Right cardiac atrium (tissue), 5 donors: ENCODE results near the gene NAA20. TPM values are rescaled to one million over a fixed set of nuclear protein-coding genes. Genes with fewer than 3 reads are reported as not detected.
A peak's percentile ranks its signal among the peaks of the same experiment; 100 is the strongest.

Source experiments
- ATAC-seq, 2 donors: fragments of 200-7000 bp; cut with Tn5 transposase; one replicate each; pipeline versions ENCODE4 v1.8.0 to v1.9.1; 2020; ENCODE audit warnings: moderate library complexity in 2 of 2, mild to moderate bottlenecking in 1 of 2
- DNase-seq, 3 donors: peaks; one replicate each; pipeline ENCODE4 v3.0.0-alpha.2; 2020
- H3K27ac ChIP-seq: one replicate; pipeline ENCODE4 v1.5.1; 2013; ENCODE audit warnings: mild to moderate bottlenecking, low read length, control low read depth, moderate library complexity
- H3K27me3 ChIP-seq: one replicate; pipeline ENCODE4 v1.6.1; 2013; ENCODE audit not compliant: control insufficient read depth, insufficient read depth
- H3K4me1 ChIP-seq: one replicate; pipeline ENCODE4 v1.6.1; 2013; ENCODE audit warnings: low read length; ENCODE audit not compliant: control insufficient read depth, insufficient read depth
- H3K4me3 ChIP-seq: one replicate; pipeline ENCODE4 v1.5.1; 2013; ENCODE audit warnings: low read length, control low read depth
- H3K9me3 ChIP-seq: one replicate; pipeline ENCODE4 v1.6.1; 2013; ENCODE audit warnings: low read length; ENCODE audit not compliant: control insufficient read depth
- WGBS: extraction: QIAGEN DNeasy Blood & Tissue Kit; methylation state at CpG from one replicate; pipeline ENCODE4 v1.1.7; 2013; 5-methylcytosine and 5-hydroxymethylcytosine counted together
- intact Hi-C, 4 donors: fragments of 100-400 bp; cut with DNase I; formaldehyde crosslinking; loops; one replicate each; pipeline versions ENCODE4 v1.11.0 to v1.14.0; 2022 to 2023
- polyA plus RNA-seq: library from polyadenylated mRNA; stranded (reverse); fragments of 200-250 nt; gene quantifications from one replicate; pipeline ENCODE4 v1.2.3, GENCODE V29; 2013
- total RNA-seq, 4 donors: library from RNA; stranded (reverse); fragmentation: NEBNext Ultra II Directional; extraction: Animal tissue kit (Norgen Biotek cat#: 25700); gene quantifications; one replicate each; pipeline ENCODE4 v1.2.1, GENCODE V29; 2021
- donor health status: healthy with polysubstance abuse.
- donor health status: DM: no; HTN: yes; CAD: no.
- donor health status: DM: no; HTN: no; CAD: no.
- donor health status: DM: no; HTN: yes; CAD: no; lungs with severe emphysema.
- donor health status: DM: yes; HTN: yes; CAD: no.

The NAA20 gene
- total and polyA plus RNA-seq, 5 donors: 49.4 to 82.9 (median 55.6) TPM

DNA sequence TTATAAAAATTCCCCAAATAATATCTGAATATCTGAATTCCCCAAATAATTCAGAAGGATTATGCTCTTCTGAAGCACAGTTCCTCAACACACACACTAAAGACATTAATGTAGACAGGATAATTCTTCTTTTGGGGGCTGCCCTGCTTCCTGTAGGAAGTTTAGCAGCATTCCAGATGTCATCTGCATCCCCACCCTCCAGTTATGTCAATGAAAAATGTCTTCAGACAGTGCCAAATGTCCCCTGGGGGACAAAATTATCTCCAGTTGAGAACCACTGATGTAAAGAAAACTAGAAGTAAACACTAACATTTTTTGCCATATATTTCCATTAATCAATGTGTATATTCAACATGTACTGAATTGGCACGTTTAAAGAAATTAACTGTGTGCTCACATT lies 25.9 kb upstream of the NAA20 start:
- Histone ChIP-seq H3K27me3 (no peaks in the 10 kb centered on the region), H3K9me3 (no peaks in the 10 kb centered on the region), H3K27ac (no peak overlapping the region), H3K4me3 (no peak overlapping the region), H3K4me1 (peaks cover 23% of the 10 kb centered on the region)
- no peak for DNase-seq
- 28% methylated on average over 1 of the region's 1 CpG for WGBS
- intact Hi-C loops: loop anchor here in 3 of 4 donors (10.0 kb wide), 3 partner anchors 57 to 297 kb away; no protein-coding TSS in a partner anchor
- no peak for ATAC-seq

DNA sequence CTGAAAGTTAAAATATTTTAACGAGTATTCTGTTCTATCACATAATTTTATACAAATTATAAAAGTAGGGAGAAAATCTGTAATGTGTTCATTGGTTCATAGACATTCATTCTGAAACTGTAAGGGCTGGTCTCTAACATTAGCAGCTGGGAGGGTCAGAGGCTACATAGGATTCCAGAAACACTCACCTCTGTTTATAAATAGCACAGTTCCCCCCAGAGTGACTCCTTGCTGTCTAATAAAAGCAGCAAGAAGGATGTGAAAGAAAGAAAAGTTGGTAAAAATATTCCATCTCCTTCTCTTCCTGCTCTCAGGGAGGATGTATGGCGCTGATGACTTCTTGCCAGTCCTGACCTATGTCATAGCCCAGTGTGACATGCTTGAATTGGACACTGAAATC lies 25.3 kb upstream of the NAA20 start:
- DNase-seq: no peak
- peaks cover 19% of the 10 kb centered on the region for H3K4me1 ChIP-seq
- no peaks in the 10 kb centered on the region for H3K27me3 ChIP-seq
- H3K4me3 ChIP-seq: no peak overlapping the region
- WGBS: 70% methylated on average over 2 of the region's 2 CpGs
- intact Hi-C loops: loop anchor here in 3 of 4 donors (10.0 kb wide), 3 partner anchors 57 to 297 kb away; no protein-coding TSS in a partner anchor
- no peak for ATAC-seq
- no peak overlapping the region for H3K27ac ChIP-seq
- no peaks in the 10 kb centered on the region for H3K9me3 ChIP-seq

GRCh38 chr20:19992996-19993908 lies 23.9 kb upstream of the NAA20 start:
- Histone ChIP-seq H3K4me1 (peaks cover 18% of the 10 kb centered on the region), H3K9me3 (no peaks in the 10 kb centered on the region), H3K27ac (peak overlapping the region; percentile 62), H3K27me3 (no peaks in the 10 kb centered on the region), H3K4me3 (no peak overlapping the region)
- intact Hi-C loops: loop anchor here in 3 of 4 donors (10.0 kb wide), 3 partner anchors 58 to 298 kb away; no protein-coding TSS in a partner anchor
- peak in 2 of 3 donors; percentile 67 to 70 for DNase-seq
- 34% methylated on average over 14 of the region's 14 CpGs for WGBS
- ATAC-seq: peak; percentile 76 to 79

- Histone ChIP-seq H3K9me3 (no peaks in the 10 kb centered on the region), H3K4me3 (no peak overlapping the region), H3K27ac (peak overlapping the region; percentile 62), H3K4me1 (peaks cover 16% of the 10 kb centered on the region), H3K27me3 (no peaks in the 10 kb centered on the region)
- intact Hi-C loops: loop anchor here in 3 of 4 donors (10.0 kb wide), 3 partner anchors 59 to 299 kb away; no protein-coding TSS in a partner anchor
- ATAC-seq (peak; percentile 34 to 66), DNase-seq (peak in 2 of 3 donors; percentile 61 to 70)
- 41% methylated on average over 12 of the region's 12 CpGs for WGBS
Measured at GRCh38 chr20:19993958-19994669, 23.0 kb upstream of the NAA20 start.

- no peak for DNase-seq
- no peaks in the 10 kb centered on the region for H3K9me3 ChIP-seq
- WGBS: 30% methylated on average over 5 of the region's 5 CpGs
- no peak overlapping the region for H3K27ac ChIP-seq
- H3K4me1 ChIP-seq: peaks cover 16% of the 10 kb centered on the region
- intact Hi-C loops: loop anchor here (5.0 to 10.0 kb wide), 4 partner anchors 61 to 303 kb away; no protein-coding TSS in a partner anchor
- no peak overlapping the region for H3K4me3 ChIP-seq
- peak; percentile 18 to 46 for ATAC-seq
- H3K27me3 ChIP-seq: no peaks in the 10 kb centered on the region
Measured at GRCh38 chr20:19995220-19995863, 21.8 kb upstream of the NAA20 start.

DNA sequence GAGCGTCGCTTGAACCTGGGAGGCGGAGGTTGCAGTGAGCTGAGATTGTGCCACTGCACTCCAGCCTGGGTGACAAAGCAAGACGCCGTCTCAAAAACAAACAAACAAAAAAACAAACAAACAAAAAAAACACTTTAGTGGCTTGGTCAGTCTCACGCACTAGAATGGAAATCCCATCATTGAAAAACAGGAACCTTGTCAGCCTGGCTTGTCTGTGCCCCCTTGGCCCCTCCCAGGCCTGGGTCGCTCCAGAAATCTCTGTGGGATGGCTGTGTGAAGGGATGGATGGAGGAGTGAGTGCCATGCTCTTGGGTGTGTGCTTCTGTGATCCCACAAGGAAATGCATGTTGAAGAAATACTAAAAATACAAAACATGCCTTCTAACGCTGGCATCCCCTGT lies 20.9 kb upstream of the NAA20 start:
- ATAC-seq (no peak), DNase-seq (no peak)
- Histone ChIP-seq H3K9me3 (no peaks in the 10 kb centered on the region), H3K4me3 (no peak overlapping the region), H3K27ac (no peak overlapping the region), H3K27me3 (no peaks in the 10 kb centered on the region), H3K4me1 (peaks cover 16% of the 10 kb centered on the region)
- 78% methylated on average over 8 of the region's 8 CpGs for WGBS
- intact Hi-C loops: loop anchor here (2.0 to 10.0 kb wide), 5 partner anchors 61 to 304 kb away; no protein-coding TSS in a partner anchor

GRCh38 chr20:19996917-19997316 lies 20.2 kb upstream of the NAA20 start:
- DNase-seq (no peak), ATAC-seq (peak in 1 of 2 donors; percentile 48)
- WGBS: 20% methylated on average over 9 of the region's 9 CpGs
- Histone ChIP-seq H3K4me1 (peaks cover 16% of the 10 kb centered on the region), H3K4me3 (no peak overlapping the region), H3K27ac (peak overlapping the region; percentile 44), H3K9me3 (no peaks in the 10 kb centered on the region), H3K27me3 (no peaks in the 10 kb centered on the region)
- intact Hi-C loops: loop anchor here (2.0 to 10.0 kb wide), 5 partner anchors 62 to 305 kb away; no protein-coding TSS in a partner anchor

GRCh38 chr20:19998990-19999705 lies 18.0 kb upstream of the NAA20 start:
- intact Hi-C loops: loop anchor here (5.0 to 10.0 kb wide), 4 partner anchors 64 to 307 kb away; no protein-coding TSS in a partner anchor
- Histone ChIP-seq H3K4me3 (no peak overlapping the region), H3K9me3 (no peaks in the 10 kb centered on the region), H3K27ac (no peak overlapping the region), H3K27me3 (no peaks in the 10 kb centered on the region), H3K4me1 (peaks cover 8% of the 10 kb centered on the region)
- 80% methylated on average over 7 of the region's 7 CpGs for WGBS
- ATAC-seq (no peak), DNase-seq (no peak)

- intact Hi-C loops: no loop called here
- no peaks in the 10 kb centered on the region for H3K27me3 ChIP-seq
- 75% methylated on average over 14 of the region's 14 CpGs for WGBS
- H3K4me3 ChIP-seq: no peak overlapping the region
- peak overlapping the region; percentile 6 for H3K27ac ChIP-seq
- no peaks in the 10 kb centered on the region for H3K9me3 ChIP-seq
- DNase-seq (no peak), ATAC-seq (no peak)
- peaks cover 5% of the 10 kb centered on the region for H3K4me1 ChIP-seq
Measured at GRCh38 chr20:20000211-20000968, 16.8 kb upstream of the NAA20 start.
